K562 (cell line): ENCODE data around the gene RMC1. TPM values are rescaled to one million over a fixed set of nuclear protein-coding genes. Genes with fewer than 3 reads are reported as not detected.

Experiments
- ATF7 ChIP-seq: fragments of 450-650 bp; IDR thresholded peaks from 2 replicates; pipeline ENCODE4 v1.7.1; 2014; ENCODE audit warnings: mild to moderate bottlenecking, moderate library complexity
- CBX3 ChIP-seq, 2 experiments: IDR thresholded peaks; 1 replicate in 1 of 2; 2 replicates in 1 of 2; pipeline ENCODE4 v1.6.1; 2012; ENCODE audit warnings: inconsistent platforms in 2 of 2, low read length in 2 of 2, borderline replicate concordance in 1 of 2, control low read depth in 1 of 2
- CEBPG ChIP-seq, 3 experiments: fragments of 200-800 bp in 1 of 3; sonication (Bioruptor generic) in 1 of 3; sonication (generic) in 1 of 3; formaldehyde crosslinking in 1 of 3; IDR thresholded peaks in 2 of 3; conservative IDR thresholded peaks in 1 of 3; 2 replicates each; pipeline versions ENCODE4 v1.6.1 to v1.8.0; 2016 to 2022; ENCODE audit warnings: missing compliant biosample characterization in 2 of 3, missing genetic modification characterization in 2 of 3, mild to moderate bottlenecking in 1 of 3, missing genetic modification reagents in 1 of 3
- DMBX1 ChIP-seq: fragments of 250-450 bp; sonication (Bioruptor Pico); IDR thresholded peaks from 2 replicates; pipeline ENCODE4 v1.8.0; 2022; ENCODE audit warnings: inconsistent platforms, mild to moderate bottlenecking, moderate library complexity, borderline replicate concordance
- HMG20A ChIP-seq: fragments of 450-650 bp; formaldehyde crosslinking; conservative IDR thresholded peaks from 2 replicates; pipeline ENCODE4 v1.4.0; 2020; ENCODE audit warnings: mild to moderate bottlenecking, mixed read lengths
- KAT7 ChIP-seq: sonication (generic); formaldehyde crosslinking; IDR thresholded peaks from 2 replicates; pipeline ENCODE4 v1.8.0; 2022; ENCODE audit warnings: missing genetic modification reagents, mild to moderate bottlenecking, borderline replicate concordance
- MAFG ChIP-seq: fragments of 450-650 bp; conservative IDR thresholded peaks from 2 replicates; pipeline ENCODE4 v1.6.1; 2016; ENCODE audit warnings: missing genetic modification characterization, missing compliant biosample characterization
- MEIS2 ChIP-seq: fragments of 450-650 bp; IDR thresholded peaks from 2 replicates; pipeline ENCODE4 v1.6.1; 2014; ENCODE audit warnings: mild to moderate bottlenecking; ENCODE audit not compliant: partially characterized antibody
- NR2C2 ChIP-seq, 2 experiments: fragments of 200-800 bp in 1 of 2; sonication (Bioruptor generic) in 1 of 2; sonication (generic) in 1 of 2; formaldehyde crosslinking in 1 of 2; IDR thresholded peaks; 2 replicates each; pipeline versions ENCODE4 v1.6.1 to v1.8.0; 2016 to 2022; ENCODE audit warnings: mild to moderate bottlenecking in 1 of 2, missing compliant biosample characterization in 1 of 2, missing genetic modification characterization in 1 of 2, missing genetic modification reagents in 1 of 2
- RBM15 ChIP-seq: fragments of 200-400 bp; formaldehyde crosslinking; IDR thresholded peaks from 2 replicates; pipeline ENCODE4 v1.6.1; 2018; ENCODE audit warnings: mild to moderate bottlenecking, low read length, moderate library complexity; ENCODE audit not compliant: insufficient read depth
- SREBF1 ChIP-seq: fragments of 150-350 bp; IDR thresholded peaks from 2 replicates; pipeline ENCODE4 v1.6.1; 2014; ENCODE audit warnings: antibody characterized with exemption, low read depth, low read length, borderline replicate concordance
- STAT5A ChIP-seq: IDR thresholded peaks from 2 replicates; pipeline ENCODE4 v1.6.1; 2012; ENCODE audit warnings: low read length, inconsistent platforms, borderline replicate concordance
- ZSCAN29 ChIP-seq: fragments of 450-650 bp; IDR thresholded peaks from 2 replicates; pipeline ENCODE4 v1.6.1; 2017
- ZZZ3 ChIP-seq: fragments of 450-650 bp; IDR thresholded peaks from 2 replicates; pipeline ENCODE4 v1.6.1; 2016; ENCODE audit warnings: antibody characterized with exemption, mild to moderate bottlenecking, moderate library complexity
- polyA plus RNA-seq, 8 experiments: library from polyadenylated mRNA; depleted of rRNA in 4 of 8; stranded (reverse) in 5 of 8; unstranded in 3 of 8; fragments of >200 nt; fragmentation: Nextera tagmentation in 2 of 8; fragmentation: Illumina TruSeq in 1 of 8; extraction: Ambion mirVana in 2 of 8; extraction: Trizol in 1 of 8; gene quantifications; 2 replicates each; pipeline versions ENCODE4 v1.2.1 to v1.2.3, GENCODE V29; 2011 to 2014; ENCODE audit warnings: inconsistent platforms in 1 of 8, missing spikeins in 1 of 8
- total RNA-seq, 7 experiments: library from RNA; depleted of rRNA in 6 of 7; stranded (reverse); fragments of >200 nt in 6 of 7; fragmentation: Illumina TruSeq in 2 of 7; extraction: Trizol in 2 of 7; gene quantifications; 2 replicates each; pipeline versions ENCODE4 v1.2.1 to v1.2.3, GENCODE V29; 2011 to 2021; ENCODE audit warnings: low replicate concordance in 1 of 7
- TF ChIP-seq, protein P1 (sequence below), 2 experiments: fragments of 250-450 bp in 1 of 2; fragments of 450-650 bp in 1 of 2; sonication (Bioruptor Pico) in 1 of 2; IDR thresholded peaks; 2 replicates each; pipeline versions ENCODE4 v1.6.1 to v1.8.0; 2016 to 2021; ENCODE audit warnings: mild to moderate bottlenecking in 2 of 2, moderate library complexity in 2 of 2, missing compliant biosample characterization in 1 of 2, missing genetic modification characterization in 1 of 2
- TF ChIP-seq, protein P2 (sequence below), 3 experiments: IDR thresholded peaks in 2 of 3; conservative IDR thresholded peaks in 1 of 3; 2 replicates each; pipeline ENCODE4 v1.5.1; 2011 to 2012; ENCODE audit warnings: low read length in 3 of 3, mild to moderate bottlenecking in 3 of 3, control low read depth in 2 of 3, improper control_type of control experiment in 1 of 3, inconsistent platforms in 1 of 3, low read depth in 1 of 3, mixed read lengths in 1 of 3, moderate library complexity in 1 of 3; ENCODE audit not compliant: insufficient read depth in 2 of 3
- TF ChIP-seq, protein P3 (sequence below): fragments of 250-450 bp; sonication (Bioruptor Pico); IDR thresholded peaks from 2 replicates; pipeline ENCODE4 v1.5.0; 2021
- TF ChIP-seq, protein P4 (sequence below), 2 experiments: fragments of 200-800 bp in 1 of 2; sonication (Bioruptor generic) in 1 of 2; sonication (generic) in 1 of 2; formaldehyde crosslinking in 1 of 2; IDR thresholded peaks in 1 of 2; conservative IDR thresholded peaks in 1 of 2; 2 replicates each; pipeline versions ENCODE4 v1.5.0 to v1.6.1; 2016 to 2020; ENCODE audit warnings: missing compliant biosample characterization in 1 of 2, missing genetic modification characterization in 1 of 2, missing genetic modification reagents in 1 of 2

RMC1 gene
- total and polyA plus RNA-seq, 9 of the 15 experiments (the other 6 are each of a cell fraction or from before 2014, with no cell fraction given) = 7.5 to 42.4 (median 35.5) TPM

DNA sequence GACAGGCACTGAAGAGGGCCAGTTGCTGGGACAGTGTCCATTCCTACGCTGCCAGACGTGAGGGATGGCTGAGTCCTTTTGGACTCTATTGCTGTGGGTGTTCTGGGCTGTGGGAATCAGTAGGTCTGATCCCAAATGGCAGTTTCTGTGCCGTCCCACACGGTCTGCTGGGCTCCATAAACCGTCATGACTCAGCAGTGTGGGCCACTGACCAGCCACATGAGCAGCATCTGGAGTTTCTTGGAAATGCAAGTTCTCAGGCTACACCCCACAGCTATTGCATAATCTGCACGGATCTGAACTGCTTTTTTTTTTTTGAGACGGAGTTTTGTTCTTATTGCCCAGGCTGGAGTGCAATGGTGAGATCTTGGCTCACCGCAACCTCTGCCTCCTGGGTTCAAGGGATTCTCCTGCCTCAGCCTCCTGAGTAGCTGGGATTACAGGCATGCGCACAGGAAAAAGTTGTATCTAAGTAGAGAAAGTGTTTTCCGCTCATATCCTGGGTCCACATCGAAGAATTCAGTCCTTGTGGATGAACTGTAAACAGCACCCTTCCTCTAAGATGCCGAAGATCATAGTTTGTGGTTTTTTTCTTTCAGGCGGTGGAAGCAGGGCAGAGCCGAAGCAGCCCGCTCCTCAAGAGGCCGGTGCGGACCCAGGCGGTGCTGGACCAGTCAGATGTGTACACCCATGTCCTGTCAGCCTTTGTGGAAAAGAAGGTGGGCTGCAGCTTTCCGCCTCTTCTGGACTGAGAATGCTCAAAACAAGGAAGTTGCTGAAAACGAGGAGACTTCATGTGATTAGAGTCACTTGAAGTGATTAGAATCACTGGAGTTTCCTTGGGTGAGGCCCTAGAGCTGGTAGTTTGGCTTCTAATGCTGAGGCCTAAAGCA is 25.5 kb downstream of the RMC1 start (continued):
- TF ChIP-seq HMG20A = no peak
- TF ChIP-seq NR2C2 (CRISPR knock-in tag; IDR thresholded peaks at IDR 0.05) = no peak
- TF ChIP-seq NR2C2 (tag; IDR thresholded peaks at IDR 0.05) = peak; percentile 51; the same call in 1 of the 2 replicates
- TF ChIP-seq MEIS2 = peak; percentile 12
- TF ChIP-seq SREBF1 = no peak
- TF ChIP-seq RBM15 = no peak
- TF ChIP-seq, protein P1, sequence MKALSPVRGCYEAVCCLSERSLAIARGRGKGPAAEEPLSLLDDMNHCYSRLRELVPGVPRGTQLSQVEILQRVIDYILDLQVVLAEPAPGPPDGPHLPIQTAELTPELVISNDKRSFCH (CRISPR knock-in tag; IDR thresholded peaks at IDR 0.05) = no peak
- TF ChIP-seq, protein P1 (tag; IDR thresholded peaks at IDR 0.05) = peak; percentile 83; the same call in 1 of the 2 replicates
- TF ChIP-seq, protein P2, sequence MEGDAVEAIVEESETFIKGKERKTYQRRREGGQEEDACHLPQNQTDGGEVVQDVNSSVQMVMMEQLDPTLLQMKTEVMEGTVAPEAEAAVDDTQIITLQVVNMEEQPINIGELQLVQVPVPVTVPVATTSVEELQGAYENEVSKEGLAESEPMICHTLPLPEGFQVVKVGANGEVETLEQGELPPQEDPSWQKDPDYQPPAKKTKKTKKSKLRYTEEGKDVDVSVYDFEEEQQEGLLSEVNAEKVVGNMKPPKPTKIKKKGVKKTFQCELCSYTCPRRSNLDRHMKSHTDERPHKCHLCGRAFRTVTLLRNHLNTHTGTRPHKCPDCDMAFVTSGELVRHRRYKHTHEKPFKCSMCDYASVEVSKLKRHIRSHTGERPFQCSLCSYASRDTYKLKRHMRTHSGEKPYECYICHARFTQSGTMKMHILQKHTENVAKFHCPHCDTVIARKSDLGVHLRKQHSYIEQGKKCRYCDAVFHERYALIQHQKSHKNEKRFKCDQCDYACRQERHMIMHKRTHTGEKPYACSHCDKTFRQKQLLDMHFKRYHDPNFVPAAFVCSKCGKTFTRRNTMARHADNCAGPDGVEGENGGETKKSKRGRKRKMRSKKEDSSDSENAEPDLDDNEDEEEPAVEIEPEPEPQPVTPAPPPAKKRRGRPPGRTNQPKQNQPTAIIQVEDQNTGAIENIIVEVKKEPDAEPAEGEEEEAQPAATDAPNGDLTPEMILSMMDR (IDR thresholded peaks at IDR 0.05 in 2 of 3, conservative IDR thresholded peaks at IDR 0.05 in 1 of 3; ENCODE audit: insufficient read depth in 2 of 3, low read depth in 1 of 3, low read length in 3 of 3) = no peak
- peak; percentile 75 for TF ChIP-seq DMBX1
- peak in 1 of 2 experiments; percentile 75; a peak in 1 of 3 replicates for TF ChIP-seq CBX3 (IDR thresholded peaks at IDR 0.05; ENCODE audit: borderline replicate concordance in 1 of 2, low read length in 2 of 2)
- peak; percentile 87 for TF ChIP-seq STAT5A
- TF ChIP-seq MAFG (tag) = peak; percentile 97
- TF ChIP-seq, protein P3, sequence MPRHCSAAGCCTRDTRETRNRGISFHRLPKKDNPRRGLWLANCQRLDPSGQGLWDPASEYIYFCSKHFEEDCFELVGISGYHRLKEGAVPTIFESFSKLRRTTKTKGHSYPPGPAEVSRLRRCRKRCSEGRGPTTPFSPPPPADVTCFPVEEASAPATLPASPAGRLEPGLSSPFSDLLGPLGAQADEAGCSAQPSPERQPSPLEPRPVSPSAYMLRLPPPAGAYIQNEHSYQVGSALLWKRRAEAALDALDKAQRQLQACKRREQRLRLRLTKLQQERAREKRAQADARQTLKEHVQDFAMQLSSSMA (CRISPR knock-in tag) = no peak
- TF ChIP-seq CEBPG (CRISPR knock-in tag; IDR thresholded peaks at IDR 0.05) = peak; percentile 97
- peak; percentile 98 to 99 for TF ChIP-seq CEBPG (tag; conservative IDR thresholded peaks at IDR 0.05 in 1 of 2, IDR thresholded peaks at IDR 0.05 in 1 of 2)
- TF ChIP-seq KAT7 (CRISPR knock-in tag) = no peak; the same call in 1 of the 2 replicates
- TF ChIP-seq, protein P4, sequence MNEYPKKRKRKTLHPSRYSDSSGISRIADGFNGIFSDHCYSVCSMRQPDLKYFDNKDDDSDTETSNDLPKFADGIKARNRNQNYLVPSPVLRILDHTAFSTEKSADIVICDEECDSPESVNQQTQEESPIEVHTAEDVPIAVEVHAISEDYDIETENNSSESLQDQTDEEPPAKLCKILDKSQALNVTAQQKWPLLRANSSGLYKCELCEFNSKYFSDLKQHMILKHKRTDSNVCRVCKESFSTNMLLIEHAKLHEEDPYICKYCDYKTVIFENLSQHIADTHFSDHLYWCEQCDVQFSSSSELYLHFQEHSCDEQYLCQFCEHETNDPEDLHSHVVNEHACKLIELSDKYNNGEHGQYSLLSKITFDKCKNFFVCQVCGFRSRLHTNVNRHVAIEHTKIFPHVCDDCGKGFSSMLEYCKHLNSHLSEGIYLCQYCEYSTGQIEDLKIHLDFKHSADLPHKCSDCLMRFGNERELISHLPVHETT (CRISPR knock-in tag; conservative IDR thresholded peaks at IDR 0.05 in 1 of 2, IDR thresholded peaks at IDR 0.05 in 1 of 2) = peak in 1 of 2 experiments; percentile 23; a peak in 1 of 4 replicates
- peak; percentile 43; the same call in 1 of the 2 replicates for TF ChIP-seq ZSCAN29
- TF ChIP-seq ATF7 = peak; percentile 93
- TF ChIP-seq ZZZ3 = no peak
